AG10803 (cell line): Measurements from ENCODE around the gene DNAH7.

Source experiments
- DNase-seq: peaks from one replicate; pipeline ENCODE4 v3.0.0; 2010; ENCODE audit warnings: low read depth
- H3K4me3 ChIP-seq: 2 replicates; pipeline ENCODE4 v1.5.1; 2011; ENCODE audit warnings: mild to moderate bottlenecking, low read length, control low read depth
- CTCF ChIP-seq: conservative IDR thresholded peaks from 2 replicates; pipeline ENCODE4 v1.5.1; 2011; ENCODE audit warnings: mild to moderate bottlenecking, low read length, control low read depth, inconsistent platforms

DNAH7 gene

GRCh38 chr2:195805283-195805976 lies 263.2 kb downstream of the DNAH7 start:
- no peak for TF ChIP-seq CTCF
- no peak for DNase-seq
- H3K4me3 ChIP-seq: no peak overlapping the region

GRCh38 chr2:195795879-195796278 lies 272.8 kb downstream of the DNAH7 start:
- TF ChIP-seq CTCF: no peak
- no peak overlapping the region for H3K4me3 ChIP-seq
- DNase-seq: no peak

- H3K4me3 ChIP-seq: no peak overlapping the region
- no peak for DNase-seq
- TF ChIP-seq CTCF: no peak
Observed at GRCh38 chr2:195793881-195794280, 274.8 kb downstream of the DNAH7 start.

DNA sequence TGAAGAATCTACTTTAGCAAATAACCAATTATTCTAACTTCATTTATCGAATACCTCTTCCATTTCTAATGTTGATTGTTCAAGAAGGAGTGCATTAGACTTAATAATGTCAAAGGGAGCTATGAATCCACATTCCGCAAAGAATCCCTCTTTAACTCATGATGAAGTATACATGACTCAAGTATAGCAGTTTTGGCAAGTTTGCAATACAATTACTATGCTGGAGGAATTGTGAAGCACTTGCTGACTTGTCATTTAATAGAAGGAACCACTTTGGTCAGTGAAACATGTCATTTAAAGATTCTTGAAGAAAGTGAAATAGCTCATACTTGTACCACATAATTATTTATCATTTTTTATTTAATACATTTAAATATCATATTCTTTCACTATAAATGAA lies 286.5 kb downstream of the DNAH7 start:
- no peak for DNase-seq
- no peak for TF ChIP-seq CTCF
- H3K4me3 ChIP-seq: no peak overlapping the region

DNA sequence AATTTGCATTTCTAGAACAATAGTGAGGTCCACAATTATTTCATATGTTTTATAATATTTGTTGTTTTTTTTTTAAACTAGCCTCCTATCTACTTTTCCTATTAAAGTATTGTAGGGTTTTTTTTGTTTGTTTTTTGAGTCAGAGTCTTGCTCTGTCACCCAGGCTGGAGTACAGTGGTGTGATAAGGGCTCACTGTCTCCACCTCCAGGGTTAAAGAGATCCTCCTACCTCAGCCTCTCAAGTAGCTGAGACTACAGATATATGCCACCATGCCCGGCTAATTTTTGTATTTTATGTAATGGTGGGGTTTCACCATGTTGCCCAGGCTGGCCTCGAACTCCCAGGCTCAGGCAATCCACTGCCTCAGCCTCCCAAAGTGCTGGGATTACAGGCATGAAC lies 289.1 kb downstream of the DNAH7 start:
- no peak for DNase-seq
- TF ChIP-seq CTCF: no peak
- no peak overlapping the region for H3K4me3 ChIP-seq

DNA sequence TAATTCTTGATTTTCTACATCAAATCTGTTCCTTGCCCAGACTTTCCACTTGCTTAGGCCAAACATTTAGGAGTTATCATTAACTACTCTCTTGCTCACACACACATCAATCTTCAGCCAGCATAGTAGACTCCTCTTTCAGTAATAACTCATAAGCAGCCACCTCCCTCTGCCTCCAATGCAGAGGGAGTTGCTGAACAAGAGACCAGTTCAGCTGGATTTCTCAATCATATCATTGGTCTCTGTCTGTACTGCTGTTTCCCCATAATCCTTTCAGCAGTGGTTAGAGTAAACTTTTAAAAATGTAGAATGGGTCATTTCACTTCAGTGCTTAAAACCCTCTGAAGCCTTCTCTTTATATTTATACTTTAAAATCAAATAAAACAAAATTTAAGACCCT lies 298.7 kb downstream of the DNAH7 start:
- no peak overlapping the region for H3K4me3 ChIP-seq
- no peak for TF ChIP-seq CTCF
- no peak for DNase-seq

DNA sequence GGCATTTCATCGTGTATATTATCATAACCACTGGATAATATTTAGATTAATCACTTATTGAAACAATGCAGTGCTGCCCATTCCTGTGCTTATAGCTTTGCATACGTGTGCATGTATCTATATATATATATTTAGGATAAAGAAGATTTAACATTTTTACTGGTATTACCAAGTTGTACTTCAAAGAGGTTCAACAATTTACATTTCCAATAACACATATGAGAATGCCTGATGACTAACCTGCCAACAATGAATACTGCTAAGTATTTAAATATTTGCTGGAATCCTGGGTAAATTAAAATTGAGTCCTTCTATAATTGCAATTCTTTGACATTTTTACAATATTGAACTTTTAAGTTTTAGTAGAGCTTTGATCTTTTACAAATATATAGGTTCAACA lies 300.2 kb downstream of the DNAH7 start:
- no peak for TF ChIP-seq CTCF
- DNase-seq: no peak

More for the DNA sequence above, 300.2 kb downstream of the DNAH7 start:
- H3K4me3 ChIP-seq: no peak overlapping the region
